ENCODE measurements around the gene CEP131. TPM values are rescaled to one million over a fixed set of nuclear protein-coding genes. Genes with fewer than 3 reads are reported as not detected.

CEP131 gene
- total RNA-seq, 1 donor from 2014 or later = 15.9 TPM

DNA sequence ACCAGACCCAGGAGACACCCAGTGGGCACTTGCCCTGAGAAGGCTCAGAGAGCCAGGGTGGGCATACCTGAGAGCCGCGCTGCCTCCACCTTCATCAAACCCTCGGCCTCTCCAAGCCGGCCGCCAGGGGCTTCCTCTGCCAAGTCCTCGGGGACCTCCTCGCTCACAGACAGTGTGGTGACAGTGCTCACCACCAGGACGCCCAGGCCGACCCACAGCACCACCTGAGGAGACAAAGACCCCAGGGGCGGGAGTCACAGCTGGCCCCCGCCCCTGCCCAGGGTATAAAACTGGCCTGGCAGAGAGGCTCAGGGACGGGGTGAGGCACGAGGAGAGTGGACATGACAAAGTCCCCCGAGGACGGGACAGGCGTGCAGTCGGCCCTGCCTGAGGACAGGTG is 37.4 kb upstream of the CEP131 start:
- H3K27me3 Mint-ChIP-seq = no peaks in the 10 kb centered on the region
- H3K4me1 Mint-ChIP-seq = peaks cover 6% of the 10 kb centered on the region
- CTCF ChIA-PET = no interaction called here
- no peak overlapping the region for H3K4me3 Mint-ChIP-seq
- intact Hi-C loops (cut with micrococcal nuclease) = no loop called here
- ATAC-seq (ENCODE audit: low read depth) (no peak), DNase-seq (no peak)
- TF ChIP-seq, protein P1, sequence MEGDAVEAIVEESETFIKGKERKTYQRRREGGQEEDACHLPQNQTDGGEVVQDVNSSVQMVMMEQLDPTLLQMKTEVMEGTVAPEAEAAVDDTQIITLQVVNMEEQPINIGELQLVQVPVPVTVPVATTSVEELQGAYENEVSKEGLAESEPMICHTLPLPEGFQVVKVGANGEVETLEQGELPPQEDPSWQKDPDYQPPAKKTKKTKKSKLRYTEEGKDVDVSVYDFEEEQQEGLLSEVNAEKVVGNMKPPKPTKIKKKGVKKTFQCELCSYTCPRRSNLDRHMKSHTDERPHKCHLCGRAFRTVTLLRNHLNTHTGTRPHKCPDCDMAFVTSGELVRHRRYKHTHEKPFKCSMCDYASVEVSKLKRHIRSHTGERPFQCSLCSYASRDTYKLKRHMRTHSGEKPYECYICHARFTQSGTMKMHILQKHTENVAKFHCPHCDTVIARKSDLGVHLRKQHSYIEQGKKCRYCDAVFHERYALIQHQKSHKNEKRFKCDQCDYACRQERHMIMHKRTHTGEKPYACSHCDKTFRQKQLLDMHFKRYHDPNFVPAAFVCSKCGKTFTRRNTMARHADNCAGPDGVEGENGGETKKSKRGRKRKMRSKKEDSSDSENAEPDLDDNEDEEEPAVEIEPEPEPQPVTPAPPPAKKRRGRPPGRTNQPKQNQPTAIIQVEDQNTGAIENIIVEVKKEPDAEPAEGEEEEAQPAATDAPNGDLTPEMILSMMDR (IDR thresholded peaks at IDR 0.05) = no peak
- POLR2A ChIA-PET = no interaction called here
- H3K27ac Mint-ChIP-seq = no peak overlapping the region
- H3K36me3 Mint-ChIP-seq (ENCODE audit: low read depth) = peaks cover 72% of the 10 kb centered on the region
- no peaks in the 10 kb centered on the region for H3K9me3 Mint-ChIP-seq

DNA sequence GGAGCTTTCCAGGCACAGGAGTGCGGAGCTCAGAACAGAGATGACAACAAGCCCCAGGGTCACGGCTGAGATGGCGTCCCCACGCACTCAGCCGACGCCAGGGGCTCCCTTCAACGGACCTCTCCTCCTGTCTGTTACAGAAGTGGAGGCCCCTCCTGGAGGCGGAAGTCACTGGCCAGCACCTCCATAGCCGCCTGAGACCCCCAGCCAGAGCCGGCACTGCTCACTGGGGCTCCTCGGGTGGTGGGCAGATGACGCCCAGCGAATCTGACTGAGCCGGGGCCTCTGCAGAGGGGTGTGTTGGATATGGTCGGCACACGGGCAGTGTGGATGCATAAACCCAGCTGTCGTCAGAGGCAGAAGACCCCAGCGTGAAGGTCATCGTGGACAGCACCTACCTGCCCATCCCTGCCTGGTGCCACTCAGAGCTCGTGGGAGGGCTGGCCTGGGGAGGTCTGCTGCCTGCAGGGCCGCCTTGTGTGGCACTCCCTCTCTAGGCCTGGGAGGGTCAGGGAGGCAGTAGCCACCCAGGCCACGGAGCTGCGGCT is 36.4 kb upstream of the CEP131 start:
- ChIA-PET CTCF (no interaction called here), POLR2A (no interaction called here)
- H3K4me3 Mint-ChIP-seq = no peak overlapping the region
- DNase-seq = no peak
- no peak for ATAC-seq (ENCODE audit: low read depth)
- no peak overlapping the region for H3K27ac Mint-ChIP-seq
- TF ChIP-seq, protein P1 (IDR thresholded peaks at IDR 0.05) = no peak
- intact Hi-C loops (cut with micrococcal nuclease) = no loop called here
- no peaks in the 10 kb centered on the region for H3K27me3 Mint-ChIP-seq
- peaks cover 6% of the 10 kb centered on the region for H3K4me1 Mint-ChIP-seq
- H3K36me3 Mint-ChIP-seq (ENCODE audit: low read depth) = peaks cover 67% of the 10 kb centered on the region
- no peaks in the 10 kb centered on the region for H3K9me3 Mint-ChIP-seq

DNA sequence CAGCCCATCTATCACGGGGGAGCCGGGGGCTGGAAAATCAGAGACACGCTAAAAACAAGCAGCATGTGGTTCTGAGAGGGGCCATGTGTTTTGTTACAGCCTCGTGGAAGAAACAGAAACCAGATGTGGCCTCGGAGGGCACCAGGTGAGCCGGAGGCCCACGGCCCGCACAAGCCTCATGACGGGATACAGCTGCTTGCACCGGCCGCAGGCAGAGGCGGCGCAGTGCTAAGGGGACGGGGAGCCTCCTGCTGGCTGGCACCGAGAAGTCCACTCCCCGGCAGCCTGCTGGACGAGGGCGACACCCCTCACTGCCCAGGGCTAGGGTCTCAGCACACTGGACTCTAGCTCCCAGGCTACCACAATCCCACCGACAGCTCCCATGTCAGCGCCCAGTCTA is 35.5 kb upstream of the CEP131 start:
- intact Hi-C loops (cut with micrococcal nuclease) = no loop called here
- DNase-seq (no peak), ATAC-seq (ENCODE audit: low read depth) (no peak)
- Mint-ChIP-seq H3K4me1 (peaks cover 8% of the 10 kb centered on the region), H3K9me3 (no peaks in the 10 kb centered on the region), H3K27ac (no peak overlapping the region), H3K4me3 (no peak overlapping the region), H3K36me3 (ENCODE audit: low read depth) (peaks cover 67% of the 10 kb centered on the region), H3K27me3 (no peaks in the 10 kb centered on the region)
- ChIA-PET CTCF (no interaction called here), POLR2A (interaction anchor here (1.3 kb wide), 1 partner anchor 234 kb away, joined by 3 read pairs; no protein-coding TSS in a partner anchor)
- TF ChIP-seq, protein P1 (IDR thresholded peaks at IDR 0.05) = no peak

DNA sequence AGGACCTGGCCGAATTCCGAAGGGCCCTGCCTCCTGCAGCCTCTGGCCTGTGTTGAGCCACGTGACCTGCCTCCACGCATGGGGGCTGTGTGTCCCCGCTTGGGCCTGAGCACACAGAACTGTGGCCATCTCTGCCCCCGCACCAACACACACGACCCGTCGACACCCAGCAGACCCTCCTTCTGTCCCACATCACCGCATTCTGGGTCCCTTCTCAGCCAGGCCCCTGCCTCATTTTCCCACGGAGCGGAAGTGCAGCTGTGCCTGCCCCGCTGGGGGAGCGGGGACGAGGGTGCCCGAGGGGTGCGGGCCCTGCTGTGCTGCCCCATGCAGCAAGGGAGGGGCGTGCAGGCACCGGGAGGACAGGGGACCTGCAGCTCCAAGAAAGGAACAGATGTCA is 34.8 kb upstream of the CEP131 start:
- Mint-ChIP-seq H3K36me3 (ENCODE audit: low read depth) (peaks cover 68% of the 10 kb centered on the region), H3K9me3 (no peaks in the 10 kb centered on the region), H3K4me1 (peaks cover 12% of the 10 kb centered on the region), H3K27ac (no peak overlapping the region), H3K27me3 (no peaks in the 10 kb centered on the region), H3K4me3 (no peak overlapping the region)
- DNase-seq = no peak
- POLR2A ChIA-PET = interaction anchor here (1.3 kb wide), 1 partner anchor 234 kb away, joined by 3 read pairs; no protein-coding TSS in a partner anchor
- CTCF ChIA-PET = no interaction called here
- TF ChIP-seq, protein P1 (IDR thresholded peaks at IDR 0.05) = no peak
- ATAC-seq (ENCODE audit: low read depth) = no peak
- intact Hi-C loops (cut with micrococcal nuclease) = no loop called here

DNA sequence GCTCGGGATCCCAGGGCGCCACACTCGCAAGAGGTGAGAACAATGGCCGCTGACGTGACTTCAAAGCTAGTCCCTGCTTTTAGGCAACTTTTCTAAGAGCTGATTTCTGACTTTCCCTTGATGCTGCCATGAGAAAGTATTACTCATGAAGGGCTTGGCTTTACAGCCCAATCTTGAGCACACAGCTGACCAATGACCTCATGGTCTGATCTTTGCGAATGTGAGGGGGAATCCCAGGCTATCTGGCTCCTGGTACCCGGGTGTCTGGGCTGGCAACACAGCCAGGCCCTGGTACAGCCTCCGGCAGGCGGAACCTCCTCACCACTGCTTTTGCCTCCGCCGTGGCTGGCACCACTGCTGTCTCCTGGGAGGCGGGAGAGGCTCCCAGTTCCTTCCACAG is 33.9 kb upstream of the CEP131 start:
- H3K4me3 Mint-ChIP-seq = no peak overlapping the region
- TF ChIP-seq, protein P1 (IDR thresholded peaks at IDR 0.05) = no peak
- POLR2A ChIA-PET = interaction anchor here (0.6 kb wide), 1 partner anchor 424 kb away, joined by 6 read pairs; no protein-coding TSS in a partner anchor
- ATAC-seq (ENCODE audit: low read depth) (no peak), DNase-seq (no peak)
- no peaks in the 10 kb centered on the region for H3K27me3 Mint-ChIP-seq
- CTCF ChIA-PET = no interaction called here
- no peak overlapping the region for H3K27ac Mint-ChIP-seq
- peaks cover 68% of the 10 kb centered on the region for H3K36me3 Mint-ChIP-seq (ENCODE audit: low read depth)
- H3K9me3 Mint-ChIP-seq = no peaks in the 10 kb centered on the region
- intact Hi-C loops (cut with micrococcal nuclease) = no loop called here
- peaks cover 13% of the 10 kb centered on the region for H3K4me1 Mint-ChIP-seq

Data from activated B cell treated with CpG ODN at 0.5 μM for 24 hours (primary cell).